M059J (cell line): ENCODE results near the gene GNG7. TPM values are rescaled to one million over a fixed set of nuclear protein-coding genes. Genes with fewer than 3 reads are reported as not detected.
A peak's percentile ranks its signal among the peaks of the same experiment; 100 is the strongest.
"Not testable (repeated sequence)": the region's sequence is repeated elsewhere in the genome, so short reads cannot be mapped to it uniquely, and the experiment has no call there.

Experiments used
- DNase-seq: peaks from one replicate; pipeline ENCODE4 v3.0.0-alpha.2; 2012; ENCODE audit warnings: low read depth
- total RNA-seq: library from RNA; depleted of rRNA; stranded (reverse); fragments of >200 nt; shearing (Covaris generic); gene quantifications from 2 replicates; pipeline ENCODE4 v1.2.3, GENCODE V29; 2014

The GNG7 gene
- total RNA-seq, 1 experiment from 2014 or later: not detected

DNA sequence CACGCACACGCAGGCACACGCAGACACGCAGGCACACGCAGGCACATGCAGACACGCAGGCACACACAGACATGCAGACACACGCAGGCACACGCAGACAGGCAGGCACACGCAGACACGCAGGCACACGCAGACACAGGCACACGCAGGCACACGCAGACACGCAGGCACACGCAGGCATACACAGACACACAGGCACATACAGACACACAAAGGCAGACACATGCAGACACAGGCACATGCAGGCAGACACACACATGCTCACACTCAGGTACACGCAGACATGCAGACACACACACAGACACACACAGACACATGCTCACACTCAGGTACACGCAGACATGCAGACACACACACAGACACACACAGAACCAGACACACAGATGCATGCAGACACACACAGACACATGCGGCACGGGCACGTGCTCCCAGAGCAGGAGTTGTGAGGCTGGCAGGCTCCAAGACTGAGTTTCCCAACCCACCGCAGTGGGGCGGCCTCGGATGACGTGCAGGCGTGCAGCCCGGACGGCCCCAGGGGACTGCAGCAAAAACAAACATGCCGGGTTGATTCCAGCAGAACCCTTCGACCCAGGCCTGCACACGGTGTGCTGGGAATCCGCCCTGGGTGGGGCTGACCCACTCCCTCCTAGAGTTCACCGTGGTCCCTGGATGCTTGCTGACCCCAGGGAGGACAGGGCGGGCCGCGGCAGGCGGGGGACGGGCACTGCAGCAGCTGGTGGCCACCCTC lies 126.6 kb downstream of the GNG7 start:
- DNase-seq: no peak

DNA sequence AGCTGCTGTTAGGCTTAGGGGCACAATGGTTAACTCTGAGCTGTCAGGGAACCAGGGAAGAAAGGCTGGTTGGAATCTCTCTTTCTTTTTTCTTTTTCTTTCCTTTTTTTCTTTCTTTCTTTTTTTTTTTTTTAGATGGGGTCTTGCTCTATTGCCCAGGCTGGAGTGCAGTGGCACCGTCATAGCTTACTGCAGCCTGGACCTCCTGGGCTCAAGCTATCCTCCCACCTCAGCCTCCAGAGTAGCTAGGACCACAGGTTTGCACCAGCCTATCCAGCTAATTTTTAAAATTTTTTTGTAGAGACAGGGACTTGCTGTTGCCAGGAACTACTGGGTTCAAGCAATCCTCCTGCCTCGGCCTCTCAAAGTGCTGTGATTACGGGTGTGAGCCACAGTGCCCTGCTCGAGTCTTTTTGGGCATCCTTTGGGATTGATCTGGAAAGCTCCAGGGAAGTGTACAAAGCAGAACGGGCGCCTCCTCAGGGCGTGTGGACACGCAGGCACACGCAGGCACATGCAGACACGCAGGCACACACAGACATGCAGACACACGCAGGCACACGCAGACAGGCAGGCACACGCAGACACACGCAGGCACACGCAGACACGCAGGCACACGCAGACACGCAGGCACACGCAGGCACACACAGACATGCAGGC lies 127.4 kb downstream of the GNG7 start:
- no peak for DNase-seq

DNA sequence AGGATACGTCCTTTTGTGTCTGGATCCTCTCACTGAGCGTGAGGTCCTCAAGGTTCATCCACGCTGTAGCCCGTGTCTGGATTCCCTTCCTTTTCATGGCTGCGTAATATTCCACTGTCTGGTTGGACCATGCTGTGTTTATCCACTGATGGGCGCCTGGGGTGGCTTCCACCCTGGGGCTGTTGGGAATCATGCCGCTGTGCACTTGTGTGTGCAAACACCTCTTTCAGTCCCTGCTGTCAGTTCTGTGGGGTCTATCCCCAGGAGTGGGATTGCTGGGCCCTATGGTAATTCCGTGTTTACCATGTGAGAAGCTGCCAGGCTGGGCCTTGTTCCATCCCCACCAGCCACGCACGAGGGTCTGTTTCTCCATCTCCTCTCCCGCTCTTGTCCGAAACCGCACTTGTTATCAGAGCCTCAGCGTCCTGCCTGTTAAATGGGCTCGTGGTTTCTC lies 128.0 kb downstream of the GNG7 start:
- no peak for DNase-seq

DNA sequence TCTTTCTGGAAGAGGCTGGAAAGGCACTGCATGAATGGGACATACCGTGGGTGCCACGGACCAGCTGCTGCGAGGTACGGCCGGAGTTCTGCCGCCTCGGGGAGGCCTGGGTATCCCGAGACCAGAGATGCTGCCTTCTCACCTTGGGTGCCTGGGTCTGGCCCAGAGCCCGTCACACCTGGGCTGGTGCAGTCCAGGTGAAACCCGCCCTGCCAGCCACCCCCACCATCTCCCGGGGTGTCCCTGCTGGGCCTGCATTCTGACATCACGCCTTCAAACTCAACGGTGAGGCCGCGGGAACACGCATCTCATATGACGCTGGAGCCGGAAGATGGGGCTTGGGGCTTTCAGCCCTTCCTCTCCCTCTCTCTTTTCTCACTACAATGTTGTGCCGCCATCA lies 128.6 kb downstream of the GNG7 start:
- no peak for DNase-seq

DNA sequence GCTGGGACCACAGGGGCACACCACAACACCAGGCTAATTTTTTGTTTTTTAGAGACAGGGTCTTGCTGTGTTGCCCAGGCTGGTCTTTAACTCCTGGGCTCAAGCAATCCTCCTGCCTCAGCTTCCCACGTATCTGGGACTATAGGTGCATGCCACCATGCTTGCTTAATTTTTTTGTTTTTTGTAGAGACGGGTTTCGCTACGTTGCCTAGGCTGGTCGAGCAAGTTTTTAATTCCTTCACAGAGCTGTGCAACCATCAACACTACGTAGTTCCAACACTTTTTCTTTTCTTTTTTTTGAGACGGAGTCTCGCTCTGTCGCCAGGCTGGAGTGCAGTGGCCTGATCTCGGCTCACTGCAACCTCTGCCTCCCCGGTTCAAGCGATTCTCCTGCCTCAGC lies 130.3 kb downstream of the GNG7 start:
- not testable (repeated sequence) for DNase-seq

DNA sequence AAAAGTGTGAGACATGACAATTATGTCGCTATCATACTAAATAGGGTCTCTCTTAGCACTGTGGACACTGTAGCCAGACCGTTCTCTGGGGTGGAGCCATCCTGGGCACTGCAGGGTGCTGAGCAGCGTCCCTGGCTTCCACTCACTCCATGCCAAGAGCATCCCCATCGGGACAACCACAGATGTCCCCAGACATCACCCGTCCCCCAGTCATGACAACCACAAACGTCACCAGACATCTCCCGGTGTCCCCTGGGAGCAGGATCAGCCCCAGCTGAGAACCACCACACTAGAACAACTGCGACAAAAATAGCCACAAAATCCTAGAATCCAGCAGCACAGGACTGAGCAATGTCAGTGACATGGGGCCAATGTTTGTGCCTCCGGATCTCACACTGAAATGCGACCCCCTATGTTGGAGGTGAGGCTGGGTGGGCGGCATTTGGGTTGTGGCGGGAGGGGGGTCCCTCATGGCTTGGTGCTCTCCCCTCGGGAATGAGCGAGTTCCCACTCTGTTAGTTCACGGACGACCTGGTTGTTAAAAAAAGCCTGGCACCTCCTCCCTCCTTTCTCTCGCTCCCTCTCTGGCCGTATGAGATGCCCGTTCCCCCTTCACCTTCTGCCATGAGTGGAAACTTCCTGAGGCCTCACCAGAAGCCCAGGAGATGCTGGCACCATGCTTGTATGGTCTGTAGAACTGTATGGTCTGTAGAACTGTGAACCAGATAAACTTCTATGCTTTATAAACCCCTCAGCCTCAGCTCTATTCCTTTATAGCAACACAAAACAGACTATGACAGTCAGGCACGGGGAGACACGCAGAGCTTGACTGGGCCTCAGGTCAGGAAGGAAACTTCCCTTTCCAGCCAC lies 132.7 kb downstream of the GNG7 start:
- DNase-seq: no peak

DNA sequence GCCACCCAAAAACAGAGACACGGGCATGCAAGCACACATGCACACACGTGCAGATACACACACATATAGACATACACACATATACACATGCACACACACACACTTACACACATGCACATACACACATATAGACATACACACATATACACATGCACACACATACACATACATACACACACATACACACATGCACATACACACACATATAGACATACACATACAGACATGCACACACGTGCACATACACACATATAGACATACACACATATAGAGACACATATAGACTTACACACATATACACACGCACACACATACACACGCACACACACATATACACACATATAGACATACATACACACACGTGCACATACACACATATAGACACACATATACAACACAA lies 134.5 kb downstream of the GNG7 start:
- no peak for DNase-seq

DNA sequence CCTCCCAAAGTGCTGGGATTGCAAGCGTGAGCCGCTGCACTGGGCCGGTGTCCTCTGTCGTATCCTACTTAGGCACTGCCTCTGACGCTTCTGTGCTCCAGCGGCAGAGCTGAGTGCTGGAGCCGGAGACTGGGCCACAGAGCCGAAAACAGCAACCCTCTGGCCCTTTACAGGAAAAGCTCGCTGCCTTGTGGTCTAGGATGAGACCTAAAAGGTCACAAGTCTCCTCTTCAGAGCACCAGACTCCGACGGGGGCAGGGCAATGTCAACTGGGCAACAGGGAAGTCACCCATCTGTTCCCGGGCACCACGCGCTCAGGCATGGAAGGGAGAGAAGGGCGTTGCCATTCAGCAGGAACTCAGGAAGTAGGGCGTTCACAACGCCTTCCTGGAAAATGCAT lies 134.9 kb downstream of the GNG7 start:
- no peak for DNase-seq

DNA sequence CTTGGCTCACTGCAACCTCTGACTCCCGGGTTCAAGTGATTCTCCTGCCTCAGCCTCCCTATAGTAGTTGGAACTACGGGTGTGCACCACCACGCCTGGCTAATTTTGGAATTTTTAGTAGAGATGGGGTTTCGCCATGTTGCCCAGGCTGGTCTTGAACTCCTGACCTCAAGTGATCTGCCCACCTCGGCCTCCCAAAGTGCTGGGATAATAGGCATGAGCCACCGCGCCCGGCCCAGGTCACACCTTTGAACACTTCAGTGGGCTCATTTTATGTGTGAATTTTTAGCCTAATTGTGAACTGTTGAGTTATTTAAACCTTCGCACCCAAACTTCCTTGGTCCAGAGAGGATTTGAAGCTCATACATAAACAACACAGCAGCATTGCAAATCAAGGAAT lies 138.9 kb downstream of the GNG7 start:
- not testable (repeated sequence) for DNase-seq

DNA sequence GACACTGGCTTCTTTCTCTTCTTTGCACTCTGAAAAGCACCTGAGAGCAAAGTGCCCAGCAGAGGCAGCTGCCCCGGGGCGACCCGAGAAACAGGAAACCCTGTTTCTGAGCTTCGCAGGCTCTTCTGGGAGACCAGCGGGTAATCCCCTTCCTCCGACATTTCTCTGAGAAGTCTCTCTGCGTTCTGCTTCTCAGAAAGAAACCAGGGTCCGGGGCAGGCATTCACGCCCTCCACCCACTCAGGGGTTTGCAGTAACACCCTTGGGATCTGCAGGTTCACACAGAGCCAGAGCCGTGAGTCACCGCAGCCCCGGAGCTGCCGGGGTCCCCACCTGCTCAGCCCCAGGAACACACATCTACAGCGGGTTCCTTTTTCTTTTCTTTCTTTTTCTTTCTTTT lies 140.6 kb downstream of the GNG7 start:
- DNase-seq: no peak

DNA sequence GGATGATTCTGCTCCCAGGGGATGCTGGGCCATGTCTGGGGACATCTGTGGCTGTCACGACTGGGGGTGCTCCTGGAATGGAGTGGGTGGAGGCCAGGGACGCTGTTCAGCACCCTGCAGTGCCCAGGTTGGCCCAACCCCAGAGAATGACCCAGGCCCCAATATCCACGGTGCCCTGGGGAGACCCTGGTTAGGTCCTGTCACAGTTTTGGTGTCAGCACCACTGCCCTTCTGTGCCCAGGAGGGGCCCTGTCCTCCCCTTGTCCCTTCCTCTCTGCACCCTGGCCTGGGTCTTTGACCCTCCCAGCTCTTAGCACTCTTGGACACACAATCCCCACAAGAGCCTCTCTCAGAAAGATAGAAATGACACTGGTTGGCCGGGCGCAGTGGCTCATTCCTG lies 141.3 kb downstream of the GNG7 start:
- DNase-seq: no peak

DNA sequence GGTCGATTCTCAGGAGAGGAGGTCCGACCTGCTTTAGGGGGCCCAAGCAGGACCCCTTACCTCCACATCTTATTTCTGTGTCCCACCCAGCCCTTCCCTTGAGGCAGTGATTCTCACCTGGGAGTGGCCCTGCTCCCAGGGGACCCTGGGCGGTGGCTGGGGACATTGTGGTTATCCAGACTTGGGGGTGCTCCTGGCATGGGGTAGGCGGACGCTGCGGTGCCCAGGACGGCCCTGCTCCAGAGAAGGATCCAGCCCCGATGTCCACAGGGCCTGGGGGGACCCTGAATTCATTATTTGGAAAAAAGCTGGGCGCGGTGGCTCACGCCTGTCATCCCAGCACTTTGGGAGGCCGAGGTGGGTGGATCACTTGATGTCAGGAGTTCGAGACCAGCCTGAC lies 142.1 kb downstream of the GNG7 start:
- no peak for DNase-seq

DNA sequence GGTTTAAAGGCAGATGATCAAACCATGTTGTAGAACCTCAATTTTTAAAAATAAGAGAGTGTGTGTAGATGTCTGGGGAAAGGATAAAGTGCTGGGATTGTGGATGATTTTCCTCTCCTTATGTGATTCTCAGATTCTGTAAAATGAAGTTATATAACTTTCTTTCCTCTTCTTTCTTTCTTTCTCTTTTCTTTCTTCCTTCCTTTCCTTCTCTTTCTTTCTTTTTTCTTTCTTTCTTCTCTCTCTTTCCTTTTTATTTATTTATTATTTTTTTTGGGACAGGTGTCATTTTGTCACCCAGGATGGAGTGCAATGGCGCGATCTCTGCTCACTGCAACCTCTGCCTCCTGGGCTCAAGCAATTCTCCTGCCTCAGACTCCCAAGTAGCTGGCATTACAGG lies 144.0 kb downstream of the GNG7 start:
- no peak for DNase-seq

DNA sequence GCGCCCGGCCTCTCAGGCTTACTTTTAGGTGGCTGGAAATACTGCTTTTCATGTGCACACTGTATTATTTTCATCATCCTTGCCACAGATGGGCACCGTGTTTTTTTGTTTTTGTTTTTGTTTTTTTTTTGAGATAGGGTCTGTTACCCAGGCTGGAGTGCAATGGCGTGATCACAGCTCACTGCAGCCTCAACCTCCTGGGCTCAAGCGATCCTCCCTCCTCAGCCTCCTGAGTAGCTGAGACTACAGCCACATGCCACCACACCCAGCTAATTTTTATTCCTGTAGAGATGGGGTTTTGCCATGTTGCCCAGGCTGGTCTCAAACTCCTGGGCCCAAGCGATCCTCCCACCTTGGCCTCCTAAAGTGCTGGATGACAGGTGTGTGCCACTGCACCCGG lies 144.4 kb downstream of the GNG7 start:
- not testable (repeated sequence) for DNase-seq

DNA sequence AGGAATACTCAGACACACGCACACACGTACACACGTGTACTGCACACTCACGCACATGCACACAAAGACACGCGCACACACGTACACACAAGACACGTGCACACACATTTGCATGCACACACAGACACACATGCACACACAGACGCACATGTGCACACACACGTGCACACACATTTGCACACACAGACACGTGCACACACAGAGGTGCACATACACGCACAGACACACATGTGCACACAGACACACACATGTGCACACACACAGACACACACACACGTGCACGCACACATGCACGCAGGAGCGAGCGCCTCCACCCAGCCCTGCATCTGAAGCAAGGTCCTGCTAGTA lies 145.4 kb downstream of the GNG7 start:
- no peak for DNase-seq

DNA sequence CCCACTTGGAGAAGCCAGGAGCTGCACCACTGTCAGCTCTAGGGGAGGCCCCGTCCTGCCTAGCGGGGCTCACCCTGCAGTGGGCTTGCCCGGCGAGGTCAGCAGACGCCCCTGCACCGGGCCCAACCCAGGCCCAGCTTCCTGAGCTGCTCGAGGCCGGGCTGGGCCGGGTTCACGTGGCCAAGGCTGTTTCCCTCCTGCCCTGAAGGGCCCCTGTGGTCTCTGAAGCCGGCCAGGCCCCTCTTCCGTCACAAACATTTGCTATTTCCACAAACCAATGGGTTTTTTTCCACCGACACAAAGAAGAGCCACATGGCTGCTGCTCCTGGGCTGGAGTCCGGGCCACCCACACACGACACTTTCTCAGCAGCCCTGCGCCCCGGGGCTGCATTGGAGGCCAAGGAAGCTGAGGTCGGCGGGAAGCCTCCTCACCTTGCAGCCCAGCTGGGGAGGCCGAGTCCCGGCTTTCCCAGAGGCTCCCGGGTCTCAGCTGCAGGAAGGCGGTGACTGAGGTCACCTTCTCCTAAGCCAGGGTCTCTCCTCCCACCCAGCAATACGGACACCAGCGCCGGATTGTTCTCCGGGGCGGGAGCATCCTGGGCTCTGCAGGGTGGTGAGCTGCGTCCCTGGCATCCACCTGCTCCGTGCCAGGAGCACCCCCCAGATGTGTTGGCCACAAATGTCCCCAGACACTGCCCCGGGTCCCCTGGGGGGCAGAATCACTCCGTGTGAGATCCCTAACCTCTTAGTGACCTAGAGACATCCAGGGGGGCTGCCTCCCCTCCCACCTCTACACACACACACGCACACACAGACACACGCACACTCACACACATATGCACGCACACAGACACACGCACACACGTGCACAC lies 146.0 kb downstream of the GNG7 start:
- DNase-seq: no peak

DNA sequence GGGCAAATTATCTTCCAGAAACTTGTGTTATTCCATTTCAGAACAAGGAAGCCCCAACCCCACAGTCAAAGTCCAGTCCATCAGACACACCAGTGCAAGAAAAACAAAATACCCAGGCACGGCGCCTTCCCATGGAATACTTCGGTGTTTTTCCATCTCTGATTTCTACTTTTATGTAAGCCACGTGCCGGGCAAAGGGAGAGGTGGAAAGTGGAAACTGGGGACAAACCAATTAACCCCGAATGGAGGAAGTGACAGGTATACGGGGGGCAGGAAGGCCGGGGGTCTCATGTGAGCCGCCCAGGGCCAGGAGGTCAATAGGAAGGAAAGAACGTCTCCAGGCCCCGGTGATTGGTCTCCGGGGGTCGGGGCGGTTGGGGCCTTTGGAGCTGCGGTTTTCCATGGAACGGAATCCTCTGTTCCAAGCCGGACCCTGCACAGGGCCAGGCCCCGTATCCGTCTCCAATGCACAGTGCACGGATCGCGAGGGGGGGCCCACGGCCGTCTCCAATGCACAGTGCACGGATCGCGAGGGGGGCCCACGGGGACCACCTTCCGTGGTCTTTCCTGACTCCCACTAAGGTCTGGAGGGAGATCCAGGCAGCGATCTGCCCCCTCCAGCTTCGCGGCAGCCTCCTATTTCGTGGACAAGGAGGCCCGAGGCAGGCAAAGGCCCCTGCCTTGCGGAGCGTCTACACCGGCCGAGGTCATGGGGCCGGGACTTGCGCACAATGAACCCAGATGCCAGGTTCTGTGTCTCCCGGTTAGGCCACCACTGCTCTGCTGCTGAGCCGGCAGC lies 146.9 kb downstream of the GNG7 start:
- DNase-seq: no peak

DNA sequence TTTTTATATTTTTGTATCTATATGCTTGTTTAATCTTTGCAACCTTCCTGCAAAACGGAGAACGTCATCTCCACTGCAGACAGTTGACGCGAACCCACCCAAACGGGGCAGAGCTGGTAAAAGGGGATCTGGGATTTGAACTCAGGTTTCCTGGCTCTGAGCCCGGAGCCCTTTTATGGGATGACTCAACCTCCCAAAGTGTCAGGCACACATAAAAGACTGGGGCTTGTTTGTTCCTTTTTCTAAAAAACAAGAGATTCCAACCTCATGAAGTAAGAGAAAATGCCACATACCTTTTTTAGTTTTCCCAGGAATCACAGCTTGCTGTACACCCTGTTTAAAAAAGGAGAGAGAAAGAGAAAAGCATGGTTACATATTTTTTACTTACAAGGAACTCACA lies 147.6 kb downstream of the GNG7 start:
- peak; percentile 85 for DNase-seq

DNA sequence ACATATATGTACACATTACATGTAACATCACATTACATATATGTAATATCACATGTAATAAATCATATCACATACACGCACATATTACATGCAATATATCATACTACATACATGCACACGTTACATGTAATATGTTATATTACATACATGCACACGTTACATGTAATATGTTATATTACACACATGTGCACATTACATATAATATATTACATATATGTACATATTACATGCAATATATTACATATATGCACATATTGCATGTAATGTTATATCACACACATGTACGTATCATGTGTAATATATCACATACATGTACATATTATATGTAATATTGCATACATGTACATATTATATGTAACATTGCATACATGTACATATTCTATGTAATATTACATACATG lies 149.0 kb downstream of the GNG7 start:
- no peak for DNase-seq

DNA sequence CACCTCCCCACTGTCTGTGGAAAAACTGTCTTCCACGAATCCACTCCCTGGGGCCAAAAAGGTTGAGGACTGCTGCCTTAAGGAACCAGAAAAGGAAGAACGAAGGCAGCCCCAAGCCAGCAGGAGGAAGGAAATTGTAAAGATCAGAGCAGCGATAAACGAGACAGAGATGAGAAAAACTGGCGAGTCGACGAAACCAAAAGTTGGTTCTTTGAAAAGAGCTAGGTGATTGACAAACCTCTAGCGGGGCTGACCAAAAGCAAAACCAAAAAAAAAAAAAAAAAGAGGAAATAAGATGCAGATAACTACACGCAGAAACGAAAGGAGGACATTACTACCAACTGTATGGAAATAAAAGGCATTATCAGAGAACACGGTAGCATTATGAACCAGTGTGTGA lies 149.6 kb downstream of the GNG7 start:
- peak; percentile 74 for DNase-seq

DNA sequence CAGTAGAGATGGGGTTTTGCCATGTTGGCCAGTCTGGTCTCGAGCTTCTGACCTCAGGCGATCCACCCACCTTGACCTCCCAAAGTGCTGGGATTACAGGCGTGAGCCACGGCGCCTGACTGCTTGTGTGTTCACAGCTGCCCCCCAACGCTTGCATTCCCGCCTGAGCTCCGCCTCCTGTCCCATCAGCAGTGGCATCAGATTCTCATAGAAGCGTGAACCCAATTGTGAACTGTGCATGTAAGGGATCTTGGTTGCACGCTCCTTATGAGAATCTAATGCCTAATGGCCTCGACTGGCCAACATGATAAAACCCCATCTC lies 150.7 kb downstream of the GNG7 start:
- DNase-seq: no peak
